HepG2 (cell line): ENCODE measurements around the gene UBE3B. TPM values are rescaled to one million over a fixed set of nuclear protein-coding genes. Genes with fewer than 3 reads are reported as not detected.

Experiments
- AHR ChIP-seq: IDR thresholded peaks from 2 replicates; pipeline ENCODE4 v1.6.1; 2018; ENCODE audit warnings: missing genetic modification reagents, missing compliant biosample characterization
- BHLHE40 ChIP-seq: IDR thresholded peaks from 2 replicates; pipeline ENCODE4 v1.6.1; 2011; ENCODE audit warnings: low read length, improper control_type of control experiment
- KAT2B ChIP-seq: fragments of 150-350 bp; IDR thresholded peaks from 2 replicates; pipeline ENCODE4 v1.6.1; 2014; ENCODE audit warnings: low read depth, low read length, borderline replicate concordance
- MAFF ChIP-seq: IDR thresholded peaks from 2 replicates; pipeline ENCODE4 v1.6.1; 2011; ENCODE audit warnings: low read depth, low read length, improper control_type of control experiment
- MIER2 ChIP-seq: IDR thresholded peaks from 2 replicates; pipeline ENCODE4 v1.6.1; 2016; ENCODE audit warnings: missing biosample characterization, missing genetic modification reagents
- MIXL1 ChIP-seq: IDR thresholded peaks from 2 replicates; pipeline ENCODE4 v1.6.1; 2016
- NFKB2 ChIP-seq: sonication (generic); formaldehyde crosslinking; IDR thresholded peaks from 2 replicates; pipeline ENCODE4 v1.4.0; 2020; ENCODE audit warnings: missing genetic modification reagents, borderline replicate concordance
- POLR2AphosphoS2 ChIP-seq: IDR thresholded peaks from 2 replicates; pipeline ENCODE4 v1.6.1; 2011; ENCODE audit warnings: low read depth, low read length, improper control_type of control experiment
- PRDM4 ChIP-seq: sonication (generic); formaldehyde crosslinking; IDR thresholded peaks from 2 replicates; pipeline ENCODE4 v1.9.0; 2021; ENCODE audit warnings: missing genetic modification reagents, borderline replicate concordance
- RARA ChIP-seq: IDR thresholded peaks from 2 replicates; pipeline ENCODE4 v1.6.1; 2016; ENCODE audit warnings: missing genetic modification reagents, missing compliant biosample characterization
- RFXANK ChIP-seq: IDR thresholded peaks from 2 replicates; pipeline ENCODE4 v1.6.1; 2016
- RORA ChIP-seq: sonication (generic); formaldehyde crosslinking; IDR thresholded peaks from 2 replicates; pipeline ENCODE4 v1.5.0; 2020; ENCODE audit warnings: mild to moderate bottlenecking, missing genetic modification reagents, moderate library complexity
- ZBTB46 ChIP-seq: sonication (generic); formaldehyde crosslinking; IDR thresholded peaks from 2 replicates; pipeline ENCODE4 v1.4.0; 2020; ENCODE audit warnings: mild to moderate bottlenecking, missing genetic modification reagents, borderline replicate concordance
- ZNF180 ChIP-seq: sonication (generic); formaldehyde crosslinking; IDR thresholded peaks from 2 replicates; pipeline ENCODE4 v1.4.0; 2020; ENCODE audit warnings: low read depth, missing genetic modification reagents, borderline replicate concordance
- ZNF30 ChIP-seq: sonication (generic); formaldehyde crosslinking; IDR thresholded peaks from 2 replicates; pipeline ENCODE4 v1.5.0; 2020; ENCODE audit warnings: mild to moderate bottlenecking, missing genetic modification reagents
- ZNF317 ChIP-seq: sonication (generic); formaldehyde crosslinking; IDR thresholded peaks from 2 replicates; pipeline ENCODE4 v1.5.0; 2020; ENCODE audit warnings: mild to moderate bottlenecking, missing genetic modification reagents
- ZNF484 ChIP-seq: sonication (generic); formaldehyde crosslinking; IDR thresholded peaks from 2 replicates; pipeline ENCODE4 v1.5.1; 2020; ENCODE audit warnings: mild to moderate bottlenecking, low read depth, missing genetic modification reagents, borderline replicate concordance
- ZNF710 ChIP-seq: sonication (generic); formaldehyde crosslinking; IDR thresholded peaks from 2 replicates; pipeline ENCODE4 v1.5.0; 2020; ENCODE audit warnings: mild to moderate bottlenecking, missing genetic modification reagents, borderline replicate concordance
- ZNF768 ChIP-seq: sonication (generic); formaldehyde crosslinking; IDR thresholded peaks from 2 replicates; pipeline ENCODE4 v1.4.0; 2020; ENCODE audit warnings: missing genetic modification reagents
- ZNF776 ChIP-seq: sonication (generic); formaldehyde crosslinking; IDR thresholded peaks from 2 replicates; pipeline ENCODE4 v1.4.0; 2020; ENCODE audit warnings: mild to moderate bottlenecking, missing genetic modification reagents
- ZNF781 ChIP-seq: sonication (generic); formaldehyde crosslinking; IDR thresholded peaks from 2 replicates; pipeline ENCODE4 v1.5.1; 2020; ENCODE audit warnings: borderline replicate concordance, mild to moderate bottlenecking, missing genetic modification reagents; ENCODE audit errors: not compliant biosample characterization
- polyA plus RNA-seq, 8 experiments: library from polyadenylated mRNA; depleted of rRNA in 3 of 8; stranded (reverse) in 7 of 8; unstranded in 1 of 8; fragments of >200 nt; fragmentation: Illumina TruSeq in 4 of 8; extraction: Trizol in 4 of 8; gene quantifications; 2 replicates each; pipeline versions ENCODE4 v1.2.1 to v1.2.3, GENCODE V29; 2011 to 2016; ENCODE audit warnings: low read depth in 4 of 8, missing spikeins in 1 of 8, mixed read lengths in 1 of 8; ENCODE audit not compliant: insufficient read depth in 1 of 8
- total RNA-seq, 5 experiments: library from RNA; depleted of rRNA; stranded (reverse); fragments of >200 nt; fragmentation: Illumina TruSeq; extraction: Trizol; gene quantifications; 2 replicates each; pipeline ENCODE4 v1.2.3, GENCODE V29; 2016; ENCODE audit warnings: low read depth in 1 of 5
- TF ChIP-seq, protein P1 (sequence below): sonication (generic); formaldehyde crosslinking; IDR thresholded peaks from 2 replicates; pipeline ENCODE4 v1.4.0; 2020; ENCODE audit warnings: missing genetic modification reagents
- TF ChIP-seq, protein P2 (sequence below): sonication (generic); formaldehyde crosslinking; conservative IDR thresholded peaks from 2 replicates; pipeline ENCODE4 v1.8.0; 2022; ENCODE audit warnings: low read depth, missing genetic modification reagents

UBE3B gene
- total and polyA plus RNA-seq, 2 of the 13 experiments (the other 11 are each of a cell fraction or from before 2014, with no cell fraction given) = 22.7 to 25.3 TPM

GRCh38 chr12:109494348-109494881 is 17.0 kb downstream of the UBE3B start (continued):
- TF ChIP-seq PRDM4 (no peak), MAFF (no peak), ZNF768 (CRISPR knock-in tag) (no peak; the same call in 1 of the 2 replicates), RORA (CRISPR knock-in tag) (no peak), AHR (CRISPR knock-in tag) (no peak), ZNF30 (CRISPR knock-in tag) (no peak), KAT2B (no peak), MIXL1 (peak; percentile 24; the same call in 1 of the 2 replicates), RARA (peak; percentile 51), ZNF776 (CRISPR knock-in tag) (no peak), ZNF781 (CRISPR knock-in tag) (no peak), ZNF484 (CRISPR knock-in tag) (no peak), NFKB2 (no peak), ZBTB46 (CRISPR knock-in tag) (no peak), ZNF180 (no peak), ZNF317 (CRISPR knock-in tag) (peak; percentile 71), BHLHE40 (0 out of 2 replicates have a peak, but pooled peaks have one; percentile 9), ZNF710 (CRISPR knock-in tag) (no peak), POLR2AphosphoS2 (no peak), RFXANK (CRISPR knock-in tag) (no peak), MIER2 (CRISPR knock-in tag) (0 out of 2 replicates have a peak, but pooled peaks have one; percentile 25)
- TF ChIP-seq, protein P1, sequence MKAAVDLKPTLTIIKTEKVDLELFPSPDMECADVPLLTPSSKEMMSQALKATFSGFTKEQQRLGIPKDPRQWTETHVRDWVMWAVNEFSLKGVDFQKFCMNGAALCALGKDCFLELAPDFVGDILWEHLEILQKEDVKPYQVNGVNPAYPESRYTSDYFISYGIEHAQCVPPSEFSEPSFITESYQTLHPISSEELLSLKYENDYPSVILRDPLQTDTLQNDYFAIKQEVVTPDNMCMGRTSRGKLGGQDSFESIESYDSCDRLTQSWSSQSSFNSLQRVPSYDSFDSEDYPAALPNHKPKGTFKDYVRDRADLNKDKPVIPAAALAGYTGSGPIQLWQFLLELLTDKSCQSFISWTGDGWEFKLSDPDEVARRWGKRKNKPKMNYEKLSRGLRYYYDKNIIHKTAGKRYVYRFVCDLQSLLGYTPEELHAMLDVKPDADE (CRISPR knock-in tag) = no peak
- TF ChIP-seq, protein P2, sequence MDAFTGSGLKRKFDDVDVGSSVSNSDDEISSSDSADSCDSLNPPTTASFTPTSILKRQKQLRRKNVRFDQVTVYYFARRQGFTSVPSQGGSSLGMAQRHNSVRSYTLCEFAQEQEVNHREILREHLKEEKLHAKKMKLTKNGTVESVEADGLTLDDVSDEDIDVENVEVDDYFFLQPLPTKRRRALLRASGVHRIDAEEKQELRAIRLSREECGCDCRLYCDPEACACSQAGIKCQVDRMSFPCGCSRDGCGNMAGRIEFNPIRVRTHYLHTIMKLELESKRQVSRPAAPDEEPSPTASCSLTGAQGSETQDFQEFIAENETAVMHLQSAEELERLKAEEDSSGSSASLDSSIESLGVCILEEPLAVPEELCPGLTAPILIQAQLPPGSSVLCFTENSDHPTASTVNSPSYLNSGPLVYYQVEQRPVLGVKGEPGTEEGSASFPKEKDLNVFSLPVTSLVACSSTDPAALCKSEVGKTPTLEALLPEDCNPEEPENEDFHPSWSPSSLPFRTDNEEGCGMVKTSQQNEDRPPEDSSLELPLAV (CRISPR knock-in tag) = no peak
